HuH-7.5 (cell line): ENCODE results near the gene AGFG1.
A peak's percentile ranks its signal among the peaks of the same experiment; 100 is the strongest.

Experiments used
- DNase-seq: peaks from one replicate; pipeline ENCODE4 v3.0.0; 2011; ENCODE audit warnings: low spot score

AGFG1 gene, protein sequence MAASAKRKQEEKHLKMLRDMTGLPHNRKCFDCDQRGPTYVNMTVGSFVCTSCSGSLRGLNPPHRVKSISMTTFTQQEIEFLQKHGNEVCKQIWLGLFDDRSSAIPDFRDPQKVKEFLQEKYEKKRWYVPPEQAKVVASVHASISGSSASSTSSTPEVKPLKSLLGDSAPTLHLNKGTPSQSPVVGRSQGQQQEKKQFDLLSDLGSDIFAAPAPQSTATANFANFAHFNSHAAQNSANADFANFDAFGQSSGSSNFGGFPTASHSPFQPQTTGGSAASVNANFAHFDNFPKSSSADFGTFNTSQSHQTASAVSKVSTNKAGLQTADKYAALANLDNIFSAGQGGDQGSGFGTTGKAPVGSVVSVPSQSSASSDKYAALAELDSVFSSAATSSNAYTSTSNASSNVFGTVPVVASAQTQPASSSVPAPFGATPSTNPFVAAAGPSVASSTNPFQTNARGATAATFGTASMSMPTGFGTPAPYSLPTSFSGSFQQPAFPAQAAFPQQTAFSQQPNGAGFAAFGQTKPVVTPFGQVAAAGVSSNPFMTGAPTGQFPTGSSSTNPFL

DNA sequence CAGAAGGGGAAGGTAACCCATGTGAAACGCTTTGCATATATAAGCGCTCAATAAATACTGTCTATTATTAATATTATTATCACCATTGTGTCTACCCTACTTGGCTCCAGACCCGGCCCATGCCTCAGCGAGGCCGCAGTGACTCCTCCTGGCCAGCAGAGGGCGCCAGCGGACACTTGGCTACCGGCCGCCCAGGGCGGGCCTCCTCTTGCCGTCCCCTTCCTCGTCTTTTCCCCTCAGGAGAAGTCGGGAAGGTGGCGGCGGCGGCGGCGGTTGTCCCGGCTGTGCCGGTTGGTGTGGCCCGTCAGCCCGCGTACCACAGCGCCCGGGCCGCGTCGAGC lies at the start of gene AGFG1:
AGFG1 (plus strand) TSS at position 233 of the 341 bp plus-strand sequence. CDS start 266 bp downstream, outside the sequence.
- DNase-seq = peak; percentile 93

GRCh38 chr2:227423656-227424499 lies 48.1 kb upstream of the AGFG1 start:
- DNase-seq = no peak

DNA sequence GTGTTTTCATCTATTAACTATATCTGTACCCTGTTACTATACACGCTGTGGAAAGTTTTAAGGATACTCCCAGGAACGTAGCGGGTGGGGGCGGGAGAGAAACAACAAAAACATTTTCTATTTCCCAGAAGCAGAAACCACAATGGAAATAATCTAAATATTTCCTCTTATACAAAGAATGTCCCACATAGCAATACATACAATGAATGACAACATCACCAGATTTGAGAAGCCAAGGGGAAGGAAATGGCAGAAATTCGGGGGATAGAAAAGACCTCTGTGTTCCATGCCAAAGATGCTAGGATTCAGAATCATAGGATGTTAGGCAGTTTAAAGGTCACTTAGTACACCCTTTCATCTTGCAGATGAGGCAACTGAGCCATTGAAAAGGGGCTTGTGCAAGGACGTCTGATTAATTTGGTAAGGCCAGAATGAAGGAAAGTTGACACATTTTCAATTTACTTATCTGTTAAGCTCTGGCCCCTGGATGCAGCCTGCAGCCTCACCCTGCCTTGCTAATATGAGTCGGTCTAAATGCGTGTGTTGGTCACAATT lies 43.1 kb upstream of the AGFG1 start:
- DNase-seq = no peak

DNA sequence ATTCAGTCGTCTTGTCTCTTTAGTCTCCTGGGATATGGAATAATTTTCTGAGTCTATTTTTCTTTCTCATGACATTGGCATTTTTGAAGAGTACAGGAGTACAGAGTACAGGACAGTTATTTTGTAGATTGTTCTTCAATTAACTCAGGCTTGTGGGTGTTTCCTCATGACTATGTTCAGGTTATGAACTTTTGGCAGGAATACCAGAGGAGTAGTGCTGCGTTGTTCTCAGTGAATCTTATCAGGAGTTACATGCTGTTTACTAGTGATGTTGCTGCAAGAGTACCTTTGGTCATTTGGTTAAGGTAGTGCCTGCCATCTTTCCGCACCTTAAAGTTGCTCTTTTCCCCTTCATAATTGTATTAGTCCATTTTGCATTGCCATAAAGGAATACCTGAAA lies 41.3 kb upstream of the AGFG1 start:
- no peak for DNase-seq

GRCh38 chr2:227433171-227433570 lies 38.8 kb upstream of the AGFG1 start:
- no peak for DNase-seq

- no peak for DNase-seq
Observed at GRCh38 chr2:227436436-227437174, 35.4 kb upstream of the AGFG1 start.

DNA sequence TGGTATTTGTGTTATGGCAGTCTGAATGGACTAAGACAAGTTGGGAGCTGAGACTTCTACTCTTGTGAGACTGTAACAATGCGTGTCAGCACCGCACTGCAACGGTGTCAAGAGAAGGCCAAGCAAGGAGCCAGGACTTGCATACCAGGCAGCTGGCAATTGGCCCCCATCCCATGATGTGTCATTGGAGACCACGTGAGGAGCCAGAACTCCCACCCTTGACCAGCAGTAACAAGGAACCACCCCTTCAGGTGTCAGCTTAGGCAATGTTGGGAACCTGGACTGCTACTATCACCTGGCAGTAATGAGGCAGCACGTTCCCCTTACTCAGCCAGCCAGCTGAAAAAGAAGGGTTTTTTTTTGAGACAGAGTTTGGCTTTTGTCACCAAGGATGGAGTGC lies 32.7 kb upstream of the AGFG1 start:
- no peak for DNase-seq

DNA sequence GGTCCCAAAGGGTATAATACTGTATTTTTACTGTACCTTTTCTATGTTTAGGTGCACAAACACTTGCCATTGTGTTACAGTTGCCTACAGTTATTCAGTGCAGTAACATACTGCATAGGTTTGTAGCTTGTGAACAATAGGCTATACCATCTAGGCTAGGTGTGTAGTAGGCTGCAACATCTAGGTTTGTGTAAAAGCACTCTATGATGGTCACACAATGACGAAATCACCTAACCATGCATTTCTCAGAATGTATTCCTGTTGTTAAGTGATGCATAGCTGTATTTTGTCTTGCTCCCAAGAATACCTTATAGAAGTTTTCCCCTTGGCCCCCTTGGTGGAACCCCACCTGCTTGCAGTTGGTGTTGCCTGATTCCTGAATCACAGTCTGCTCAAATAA lies 29.3 kb upstream of the AGFG1 start:
- no peak for DNase-seq

GRCh38 chr2:227443889-227444568 lies 27.9 kb upstream of the AGFG1 start:
- DNase-seq = no peak

GRCh38 chr2:227447606-227448005 lies 24.4 kb upstream of the AGFG1 start:
- DNase-seq = no peak

DNA sequence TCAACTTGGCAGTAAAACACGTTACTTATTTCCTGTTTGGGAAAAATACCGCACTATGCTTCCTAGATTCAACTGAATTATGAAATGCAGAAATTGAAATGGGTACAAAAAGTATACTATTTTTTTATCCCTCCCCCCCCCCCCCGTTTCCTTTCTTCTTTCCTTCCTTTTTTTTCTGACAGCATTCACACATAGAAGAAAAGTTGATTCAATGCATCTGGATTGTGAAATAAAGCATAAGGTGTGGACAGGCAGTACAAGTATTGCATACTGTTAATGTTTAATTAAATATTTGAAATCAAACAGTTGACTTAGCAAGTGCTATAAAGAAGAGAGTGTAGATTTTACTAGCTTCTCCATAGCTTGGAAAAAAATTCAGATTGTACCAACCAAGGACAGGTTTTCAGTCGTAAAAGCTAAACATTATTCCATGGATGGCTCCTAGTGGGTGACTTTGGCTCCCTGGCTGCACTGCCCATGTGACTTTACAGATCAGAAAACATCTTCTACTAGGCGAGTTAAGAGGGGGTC lies 21.6 kb upstream of the AGFG1 start:
- DNase-seq = no peak

DNA sequence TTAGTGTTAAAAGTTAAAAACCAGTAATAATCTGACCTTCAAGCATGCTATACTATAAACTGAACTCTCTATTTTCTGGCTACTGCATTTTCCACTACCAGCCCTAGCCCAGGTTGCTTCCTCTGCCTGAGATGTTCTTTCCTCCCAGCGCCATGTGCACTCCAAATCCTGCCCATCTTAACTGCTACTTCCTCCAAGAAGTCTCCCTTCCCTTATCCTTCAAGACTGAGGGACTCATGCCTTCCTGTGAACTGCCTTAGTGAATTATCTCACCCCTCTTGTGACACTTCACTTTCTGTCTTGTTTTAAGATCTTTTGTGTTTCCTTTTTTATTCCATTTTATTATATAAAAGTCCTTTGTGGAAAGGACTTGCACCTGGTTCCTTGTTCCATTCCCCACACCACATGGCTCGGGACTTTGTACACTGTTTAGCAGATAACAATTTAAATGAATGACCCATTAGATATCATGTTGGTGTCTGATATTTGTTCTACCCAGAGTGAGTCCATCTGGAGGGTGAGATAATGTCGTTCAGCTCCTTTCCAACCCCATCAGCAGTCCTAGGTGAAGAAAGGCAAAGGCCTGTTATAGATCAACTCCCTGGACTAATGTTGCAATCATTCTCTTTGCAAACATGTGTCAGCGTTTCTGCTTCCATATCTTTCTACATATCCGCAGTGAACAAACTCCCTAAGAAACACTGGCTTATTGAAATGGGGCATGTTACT lies 20.9 kb upstream of the AGFG1 start:
- peak; percentile 51 for DNase-seq

GRCh38 chr2:227451655-227451992 lies 20.3 kb upstream of the AGFG1 start:
- DNase-seq = no peak

DNA sequence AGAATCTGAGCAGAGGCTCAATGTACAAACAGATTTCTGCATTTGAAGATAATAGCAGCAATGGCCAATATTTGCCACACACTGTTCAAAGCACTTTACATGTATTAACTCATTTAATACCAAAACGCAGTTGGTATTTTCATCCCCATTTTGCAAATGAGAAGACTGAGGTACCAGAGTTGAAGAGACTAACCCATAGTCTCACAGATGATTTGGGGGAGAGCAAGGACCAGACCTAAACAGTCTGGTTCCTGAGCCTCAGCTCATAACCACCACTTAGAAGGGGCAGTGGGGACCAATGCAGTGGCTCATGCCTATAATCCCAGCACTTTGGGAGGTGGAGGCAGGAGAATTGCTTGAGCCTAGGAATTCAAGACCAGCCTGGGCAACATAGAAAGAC lies 18.1 kb upstream of the AGFG1 start:
- DNase-seq = no peak

DNA sequence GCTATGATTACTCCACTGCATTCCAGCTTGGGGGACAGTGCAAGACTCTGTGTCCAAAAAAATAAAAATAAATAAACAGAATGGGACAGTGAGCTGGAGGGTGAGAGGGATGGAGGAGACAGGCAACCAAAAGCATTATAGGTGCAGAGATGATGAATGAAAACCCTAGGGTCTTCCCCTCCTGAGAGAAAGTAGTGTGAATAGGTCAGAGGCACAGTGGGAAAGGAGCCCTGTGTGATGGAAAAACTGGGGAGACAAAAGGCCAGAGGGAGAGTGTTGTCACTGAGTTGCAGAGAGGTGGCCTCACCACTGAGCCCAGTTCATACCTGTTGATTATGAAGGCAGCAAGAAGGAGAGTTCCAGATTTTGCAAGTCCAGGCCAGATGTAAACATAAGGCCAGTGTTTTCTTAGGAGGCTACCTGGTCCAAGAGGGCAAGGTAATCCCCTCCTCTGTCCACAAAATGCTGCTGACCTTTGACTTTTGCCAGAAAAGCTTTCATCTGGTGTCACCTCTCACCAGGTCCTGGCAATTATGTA lies 17.6 kb upstream of the AGFG1 start:
- no peak for DNase-seq

DNA sequence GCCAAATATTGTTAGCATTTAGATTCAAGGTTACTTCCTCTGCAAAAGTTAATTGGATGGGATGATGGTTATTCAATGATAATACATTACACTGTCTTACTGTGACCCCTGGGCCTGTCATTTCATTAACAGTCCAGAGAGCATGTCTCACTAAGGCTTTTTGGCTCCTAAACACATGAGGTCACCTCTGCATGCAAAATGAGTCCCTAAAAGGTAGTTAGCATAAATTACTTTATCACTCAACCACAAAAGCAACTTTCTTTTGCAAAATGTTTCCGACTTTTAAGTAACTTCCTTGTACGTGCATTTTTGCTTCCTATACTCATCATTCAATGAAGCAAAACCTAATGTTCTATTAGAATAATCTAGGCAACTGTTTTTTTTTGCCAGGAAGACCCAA lies 16.8 kb upstream of the AGFG1 start:
- DNase-seq = no peak

GRCh38 chr2:227456102-227456501 lies 15.9 kb upstream of the AGFG1 start:
- DNase-seq = no peak

- no peak for DNase-seq
Observed at GRCh38 chr2:227456772-227457171, 15.2 kb upstream of the AGFG1 start.

DNA sequence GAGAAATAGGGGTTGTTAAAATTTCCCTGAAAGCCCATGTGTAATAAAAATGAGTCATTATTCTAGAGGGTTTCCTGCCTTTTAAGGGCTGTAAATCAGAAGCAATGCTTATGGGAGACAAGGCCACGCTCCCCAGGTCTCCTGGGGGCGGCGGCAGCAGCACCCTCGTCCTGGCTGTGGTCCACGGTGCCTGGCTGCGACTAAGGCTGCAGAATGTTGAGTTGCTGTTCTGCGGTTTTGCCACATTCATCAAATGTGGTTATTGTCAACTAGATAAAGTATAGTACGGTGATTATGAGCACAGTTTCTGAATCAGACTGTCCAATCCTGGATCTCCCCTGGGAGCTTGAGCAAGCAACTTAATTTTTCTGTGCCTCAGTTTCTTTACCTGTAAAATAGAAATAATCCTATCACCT lies 11.9 kb upstream of the AGFG1 start:
- no peak for DNase-seq

DNA sequence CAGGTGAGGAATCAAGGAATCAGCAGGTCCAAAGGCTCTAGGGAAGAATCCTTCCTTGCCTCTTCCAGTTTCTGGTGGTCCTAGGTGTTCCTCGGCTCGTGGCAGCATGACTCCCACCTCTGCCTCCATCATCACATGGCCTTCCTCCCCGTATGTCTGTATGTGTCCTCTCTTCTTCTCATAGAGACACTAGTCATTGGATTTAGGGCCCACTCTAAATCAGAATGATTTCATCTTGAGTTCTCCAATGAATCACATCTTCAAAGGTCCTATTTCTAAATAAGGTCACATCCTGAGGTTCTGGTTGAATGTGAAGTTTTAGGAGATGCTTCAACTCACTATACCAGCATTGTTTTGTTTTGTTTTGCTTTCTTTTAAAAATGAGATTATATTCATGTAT lies 11.1 kb upstream of the AGFG1 start:
- no peak for DNase-seq
